HG02642 (cell line): ENCODE measurements around the gene FAM81B.

ENCODE experiments used
- ATAC-seq: cut with Tn5 transposase; IDR thresholded peaks from one replicate; pipeline ENCODE4 v1.9.1; 2021; ENCODE audit warnings: mild to moderate bottlenecking; ENCODE audit not compliant: unreplicated experiment, poor library complexity

FAM81B gene

GRCh38 chr5:95454536-95454935 is 63.4 kb downstream of the FAM81B start:
- no peak for ATAC-seq

GRCh38 chr5:95460665-95461064 is 69.5 kb downstream of the FAM81B start:
- ATAC-seq = no peak

DNA sequence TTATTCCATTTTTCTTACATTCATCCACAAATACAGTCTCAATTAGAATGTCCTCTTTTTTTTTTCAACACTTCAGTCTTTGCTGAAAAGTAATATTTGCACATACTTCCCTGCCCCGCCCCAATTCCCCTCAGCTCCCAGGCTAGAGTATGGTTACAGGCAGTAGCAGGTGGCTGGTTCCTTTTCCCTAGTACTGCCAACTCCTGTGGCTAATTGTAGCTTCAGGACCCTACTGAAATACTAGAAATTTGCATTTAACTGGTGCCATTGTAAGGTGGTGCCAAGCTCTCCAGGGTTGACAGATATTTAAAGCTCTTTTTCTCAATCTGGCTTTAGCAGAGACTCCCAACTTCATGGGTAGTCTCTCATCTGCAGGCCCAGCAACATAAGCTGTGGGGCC is 80.3 kb downstream of the FAM81B start:
- ATAC-seq = no peak

DNA sequence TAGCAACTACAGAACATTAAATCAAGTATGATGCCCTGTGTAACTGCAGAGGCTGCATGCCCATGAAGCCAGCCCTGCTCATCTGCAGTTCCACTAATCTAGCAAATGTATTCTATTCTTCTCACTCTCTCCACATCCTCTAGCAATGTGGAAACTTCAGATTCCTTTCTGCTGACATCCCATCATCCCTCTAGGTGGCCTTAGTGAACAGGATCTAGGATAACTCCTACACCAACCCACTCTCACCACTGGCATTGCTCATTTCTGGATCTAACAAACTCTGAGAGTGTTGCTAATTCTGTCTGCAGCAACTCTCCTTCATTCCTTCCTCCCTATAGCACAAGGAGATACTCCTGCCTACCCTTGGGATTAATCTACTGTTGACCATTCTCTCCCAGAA is 80.8 kb downstream of the FAM81B start:
- no peak for ATAC-seq

DNA sequence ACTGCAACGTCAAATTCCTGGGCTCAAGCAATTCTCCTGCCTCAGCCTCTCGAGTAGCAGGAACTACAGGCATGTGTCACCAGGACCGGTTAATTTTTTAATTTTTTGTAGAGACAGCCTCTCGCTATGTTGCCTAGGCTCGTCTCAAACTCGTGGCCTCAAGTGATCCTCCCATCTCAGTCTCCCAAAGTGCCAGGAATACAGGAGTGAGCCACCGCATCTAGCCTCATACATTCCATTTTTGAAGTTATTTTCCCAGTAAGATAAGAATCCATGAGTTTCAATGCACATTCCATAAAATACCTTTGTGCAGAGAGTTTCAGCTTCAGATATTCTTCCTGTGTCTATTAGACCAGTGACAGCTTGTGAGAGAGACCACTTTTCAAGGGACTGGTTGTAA is 93.3 kb downstream of the FAM81B start:
- no peak for ATAC-seq

GRCh38 chr5:95486191-95486590 is 95.0 kb downstream of the FAM81B start:
- no peak for ATAC-seq

GRCh38 chr5:95487880-95488279 is 96.7 kb downstream of the FAM81B start:
- no peak for ATAC-seq
